H1 (cell line): ENCODE measurements around the gene UCHL5. TPM values are rescaled to one million over a fixed set of nuclear protein-coding genes. Genes with fewer than 3 reads are reported as not detected.

Experiments used
- CTCF ChIA-PET: fragments of 300-600 bp; sonication (Branson Sonifier 250); formaldehyde crosslinking; loops from one replicate; lab custom pipeline; 2021; ENCODE audit not compliant: partially characterized antibody; lab: Charles Lee
- POLR2A ChIA-PET: fragments of 300-600 bp; sonication (Branson Sonifier 250); formaldehyde crosslinking; loops from one replicate; lab custom pipeline; 2021; ENCODE audit warnings: inconsistent platforms; ENCODE audit not compliant: partially characterized antibody; lab: Charles Lee
- DNase-seq, 2 experiments: peaks; one replicate each; pipeline versions ENCODE4 v3.0.0 to v3.0.0-alpha.2; 2010 to 2022; ENCODE audit warnings: low spot score in 2 of 2, low read depth in 1 of 2, mixed read lengths in 1 of 2
- FAIRE-seq: peaks from 2 replicates; lab custom pipeline; 2011; peaks lifted over from hg19 to GRCh38; lab: Jason Lieb, UNC
- H2AFZ ChIP-seq: 2 replicates; pipeline ENCODE4 v1.8.1; 2012; ENCODE audit warnings: low read length, inconsistent platforms
- H2AK5ac ChIP-seq: 2 replicates; pipeline ENCODE4 v1.6.1; 2013; ENCODE audit warnings: low read depth, low read length
- H2BK120ac ChIP-seq: replicated peaks from 2 replicates; pipeline ENCODE3; 2013; ENCODE audit warnings: low read depth, low read length, inconsistent platforms
- H2BK12ac ChIP-seq: 2 replicates; pipeline ENCODE4 v1.6.1; 2013; ENCODE audit warnings: low read depth, low read length
- H2BK15ac ChIP-seq: 2 replicates; pipeline ENCODE4 v1.6.1; 2013; ENCODE audit warnings: low read length
- H2BK20ac ChIP-seq: 2 replicates; pipeline ENCODE4 v1.6.1; 2013; ENCODE audit warnings: low read length
- H2BK5ac ChIP-seq: 2 replicates; pipeline ENCODE4 v1.6.1; 2013; ENCODE audit warnings: low read depth, low read length
- H3K14ac ChIP-seq: 2 replicates; pipeline ENCODE4 v1.6.1; 2013; ENCODE audit warnings: inconsistent platforms; ENCODE audit not compliant: insufficient read length
- H3K18ac ChIP-seq: 2 replicates; pipeline ENCODE4 v1.6.1; 2013; ENCODE audit warnings: low read length; ENCODE audit errors: extremely low read depth
- H3K23ac ChIP-seq: 2 replicates; pipeline ENCODE4 v1.6.1; 2013; ENCODE audit warnings: inconsistent platforms; ENCODE audit not compliant: insufficient read length
- H3K23me2 ChIP-seq: 2 replicates; pipeline ENCODE4 v1.6.1; 2013; ENCODE audit warnings: low read depth, low read length
- H3K27ac ChIP-seq: 2 replicates; pipeline ENCODE4 v1.6.1; 2011; ENCODE audit warnings: low read depth, low read length, inconsistent platforms
- H3K27me3 ChIP-seq, 4 experiments: replicated peaks in 1 of 4; 1 replicate in 1 of 4; 2 replicates in 3 of 4; pipeline versions ENCODE4 v1.6.1 to v1.8.1; 2011 to 2013; ENCODE audit warnings: low read length in 3 of 4, mild to moderate bottlenecking in 3 of 4, inconsistent platforms in 2 of 4, mixed read lengths in 2 of 4, moderate library complexity in 1 of 4; ENCODE audit not compliant: control insufficient read depth in 3 of 4, insufficient read depth in 3 of 4; ENCODE audit errors: extremely low read depth in 1 of 4
- H3K36me3 ChIP-seq, 4 experiments: 2 replicates each; pipeline versions ENCODE4 v1.6.1 to v1.8.1; 2011 to 2013; ENCODE audit warnings: mild to moderate bottlenecking in 4 of 4, low read length in 3 of 4, moderate library complexity in 2 of 4, control low read depth in 1 of 4, inconsistent platforms in 1 of 4; ENCODE audit not compliant: insufficient read depth in 4 of 4, control insufficient read depth in 2 of 4
- H3K4ac ChIP-seq: replicated peaks from 2 replicates; pipeline ENCODE3; 2013; ENCODE audit warnings: low read length, low read depth, mixed read lengths, inconsistent platforms; ENCODE audit not compliant: insufficient read length
- H3K4me1 ChIP-seq, 4 experiments: replicated peaks in 1 of 4; 1 replicate in 1 of 4; 2 replicates in 3 of 4; pipeline versions ENCODE4 v1.6.1 to v1.8.1; 2011 to 2013; ENCODE audit warnings: low read length in 3 of 4, inconsistent platforms in 2 of 4, mixed read lengths in 1 of 4; ENCODE audit not compliant: insufficient read depth in 4 of 4, control insufficient read depth in 3 of 4
- H3K4me2 ChIP-seq, 2 experiments: 2 replicates each; pipeline versions ENCODE4 v1.6.1 to v1.8.1; 2011 to 2013; ENCODE audit warnings: low read depth in 2 of 2, low read length in 2 of 2, control low read depth in 1 of 2, inconsistent platforms in 1 of 2, mild to moderate bottlenecking in 1 of 2; ENCODE audit not compliant: insufficient read depth in 1 of 2
- H3K4me3 ChIP-seq, 4 experiments: fragments of 200-600, 300-600 bp in 1 of 4; sonication (generic), shearing (Covaris generic), sonication (Bioruptor Twin) in 1 of 4; 2 replicates each; pipeline versions ENCODE4 v1.5.1 to v1.8.1; 2011 to 2016; ENCODE audit warnings: low read length in 4 of 4, low read depth in 3 of 4, control low read depth in 2 of 4, inconsistent platforms in 2 of 4, mild to moderate bottlenecking in 2 of 4, mixed read lengths in 1 of 4, moderate library complexity in 1 of 4; ENCODE audit not compliant: insufficient read depth in 2 of 4; ENCODE audit errors: extremely low read depth in 1 of 4
- H3K56ac ChIP-seq: replicated peaks from 2 replicates; pipeline ENCODE3; 2013; ENCODE audit warnings: low read depth, mild to moderate bottlenecking, mixed read lengths, low read length, inconsistent platforms; ENCODE audit not compliant: insufficient read length
- H3K79me1 ChIP-seq: 2 replicates; pipeline ENCODE4 v1.6.1; 2013; ENCODE audit warnings: low read depth, low read length, control low read depth
- H3K79me2 ChIP-seq, 2 experiments: 2 replicates each; pipeline versions ENCODE4 v1.6.1 to v1.8.1; 2012 to 2013; ENCODE audit warnings: low read length in 2 of 2, mild to moderate bottlenecking in 2 of 2, inconsistent platforms in 1 of 2; ENCODE audit not compliant: insufficient read depth in 2 of 2, control insufficient read depth in 1 of 2
- H3K9ac ChIP-seq, 4 experiments: replicated peaks in 1 of 4; 1 replicate in 1 of 4; 2 replicates in 3 of 4; pipeline versions ENCODE4 v1.6.1 to v1.8.1; 2011 to 2013; ENCODE audit warnings: low read depth in 3 of 4, low read length in 3 of 4, control low read depth in 2 of 4, mild to moderate bottlenecking in 2 of 4, moderate library complexity in 2 of 4, inconsistent platforms in 1 of 4; ENCODE audit errors: extremely low read depth in 1 of 4
- H3K9me3 ChIP-seq, 2 experiments: 2 replicates each; pipeline versions ENCODE4 v1.6.1 to v1.8.1; 2012 to 2013; ENCODE audit warnings: mild to moderate bottlenecking in 2 of 2, moderate library complexity in 2 of 2, control low read depth in 1 of 2, inconsistent platforms in 1 of 2, low read depth in 1 of 2, low read length in 1 of 2, mixed read lengths in 1 of 2; ENCODE audit not compliant: insufficient read depth in 2 of 2
- H4K20me1 ChIP-seq, 2 experiments: replicated peaks in 1 of 2; 2 replicates each; pipeline versions ENCODE3 to v1.8.1; 2011 to 2013; ENCODE audit warnings: inconsistent platforms in 2 of 2, low read length in 2 of 2, mild to moderate bottlenecking in 1 of 2; ENCODE audit not compliant: insufficient read depth in 2 of 2, control insufficient read depth in 1 of 2
- H4K5ac ChIP-seq: 2 replicates; pipeline ENCODE4 v1.6.1; 2013; ENCODE audit warnings: low read length, low read depth, mixed read lengths, inconsistent platforms; ENCODE audit not compliant: insufficient read length
- H4K8ac ChIP-seq: 2 replicates; pipeline ENCODE4 v1.8.0; 2013; ENCODE audit warnings: mild to moderate bottlenecking, moderate library complexity, low read length, inconsistent platforms; ENCODE audit not compliant: insufficient read depth; ENCODE audit errors: extremely low read depth
- H4K91ac ChIP-seq: replicated peaks from 2 replicates; pipeline ENCODE3; 2013; ENCODE audit warnings: low read length, mixed read lengths, inconsistent platforms; ENCODE audit not compliant: insufficient read length
- ASH2L ChIP-seq: fragments of 200-600, 300-600 bp; sonication (generic); IDR thresholded peaks from one replicate; pipeline ENCODE4 v1.7.1; 2017; ENCODE audit warnings: low read length
- ATF2 ChIP-seq: IDR thresholded peaks from 2 replicates; pipeline ENCODE4 v1.6.1; 2012; ENCODE audit warnings: low read length, inconsistent platforms
- ATF3 ChIP-seq: IDR thresholded peaks from 2 replicates; pipeline ENCODE4 v1.6.1; 2011; ENCODE audit warnings: low read depth, mild to moderate bottlenecking, low read length; ENCODE audit not compliant: insufficient read depth
- BCL11A ChIP-seq, 2 experiments: IDR thresholded peaks; one replicate each; pipeline ENCODE4 v1.6.1; 2011; ENCODE audit warnings: low read depth in 2 of 2, low read length in 2 of 2, mild to moderate bottlenecking in 2 of 2
- JUN ChIP-seq: IDR thresholded peaks from 2 replicates; pipeline ENCODE4 v1.6.1; 2011; ENCODE audit warnings: low read depth, mild to moderate bottlenecking, improper control_type of control experiment, low read length
- KDM5A ChIP-seq: fragments of 200-600 bp; IDR thresholded peaks from 2 replicates; pipeline ENCODE4 v1.7.1; 2012; ENCODE audit warnings: mild to moderate bottlenecking, low read length, inconsistent platforms, mixed read lengths
- MAX ChIP-seq: IDR thresholded peaks from 2 replicates; pipeline ENCODE4 v1.6.1; 2012; ENCODE audit warnings: inconsistent platforms
- RBBP5 ChIP-seq: IDR thresholded peaks from 2 replicates; pipeline ENCODE4 v1.7.1; 2012; ENCODE audit warnings: low read depth, mild to moderate bottlenecking, inconsistent platforms, low read length, moderate library complexity, borderline replicate concordance
- SIN3A ChIP-seq, 2 experiments: IDR thresholded peaks in 1 of 2; conservative IDR thresholded peaks in 1 of 2; 2 replicates each; pipeline ENCODE4 v1.6.1; 2011 to 2012; ENCODE audit warnings: low read length in 2 of 2, improper control_type of control experiment in 1 of 2, low read depth in 1 of 2, mild to moderate bottlenecking in 1 of 2
- SP1 ChIP-seq: IDR thresholded peaks from 2 replicates; pipeline ENCODE4 v1.6.1; 2011; ENCODE audit warnings: low read depth, low read length
- SP2 ChIP-seq: IDR thresholded peaks from 2 replicates; pipeline ENCODE4 v1.6.1; 2012; ENCODE audit warnings: mild to moderate bottlenecking, low read length, inconsistent platforms
- SUZ12 ChIP-seq: fragments of 200-600 bp; sonication (generic); IDR thresholded peaks from 2 replicates; pipeline ENCODE4 v1.6.1; 2012; ENCODE audit warnings: mild to moderate bottlenecking, inconsistent platforms, low read length, moderate library complexity, mixed read lengths
- TEAD4 ChIP-seq: IDR thresholded peaks from 2 replicates; pipeline ENCODE4 v1.6.1; 2012; ENCODE audit warnings: low read depth, low read length, inconsistent platforms, mixed read lengths
- polyA plus RNA-seq, 7 experiments: library from polyadenylated mRNA; depleted of rRNA in 3 of 7; stranded (reverse) in 5 of 7; unstranded in 2 of 7; fragments of >200 nt in 5 of 7; fragments of 200-250 nt in 2 of 7; gene quantifications; 1 replicate in 5 of 7; 2 replicates in 1 of 7; 4 replicates in 1 of 7; pipeline versions ENCODE4 v1.2.1 to v1.2.3, GENCODE V29; 2011 to 2013; ENCODE audit warnings: missing spikeins in 2 of 7, mixed read lengths in 2 of 7
- total RNA-seq: library from RNA; stranded (reverse); fragmentation: NEBNext Ultra II Directional; extraction: Animal tissue kit (Norgen Biotek cat#: 25700); gene quantifications from 2 replicates; pipeline ENCODE4 v1.2.1, GENCODE V29; 2021

Gene UCHL5
- total and polyA plus RNA-seq, 2 of the 8 experiments (the other 6 are each of a cell fraction or from before 2014, with no cell fraction given): 12.0 to 40.0 TPM

- no peak overlapping the region for H3K23ac ChIP-seq
- H3K27me3 ChIP-seq: no peaks in the 10 kb centered on the region
- H4K20me1 ChIP-seq: peaks cover 10 to 17% of the 10 kb centered on the region in 2 experiments
- DNase-seq (no peak), FAIRE-seq (no peak)
- H2BK5ac ChIP-seq: no peak overlapping the region
- H3K36me3 ChIP-seq: peaks cover 0 to 5% (median 1%) of the 10 kb centered on the region in 4 experiments; a peak in 2 of 8 replicates
- POLR2A ChIA-PET: no interaction called here
- H3K9ac ChIP-seq: no peak overlapping the region
- H3K18ac ChIP-seq: no peak overlapping the region
- H3K79me2 ChIP-seq: peaks cover 10 to 79% of the 10 kb centered on the region in 2 experiments; a peak in 3 of 4 replicates
- H3K4ac ChIP-seq: no peak overlapping the region
- H4K5ac ChIP-seq: no peak overlapping the region
- no peak overlapping the region for H3K27ac ChIP-seq
- no peak overlapping the region for H3K14ac ChIP-seq
- no peaks in the 10 kb centered on the region for H3K9me3 ChIP-seq
- H3K4me3 ChIP-seq: no peak overlapping the region
- H4K91ac ChIP-seq: no peak overlapping the region
- H3K4me2 ChIP-seq: no peak overlapping the region
- H2BK120ac ChIP-seq: no peak overlapping the region
- peaks cover 0 to 9% (median 1%) of the 10 kb centered on the region in 4 experiments; a peak in 2 of 7 replicates for H3K4me1 ChIP-seq
- H3K23me2 ChIP-seq: no peaks in the 10 kb centered on the region
- H3K79me1 ChIP-seq: peaks cover 9% of the 10 kb centered on the region; the same call in 1 of the 2 replicates
- no peak overlapping the region for H4K8ac ChIP-seq
- H3K56ac ChIP-seq: no peak overlapping the region
- H2BK20ac ChIP-seq: no peak overlapping the region
- H2AFZ ChIP-seq: no peak overlapping the region
- no peak overlapping the region for H2AK5ac ChIP-seq
- no peak overlapping the region for H2BK12ac ChIP-seq
- CTCF ChIA-PET: interaction anchor here (1.2 kb wide), 1 partner anchor 29 kb away, joined by 3 read pairs; no protein-coding TSS in a partner anchor
- no peak overlapping the region for H2BK15ac ChIP-seq
- TF ChIP-seq MAX (no peak), TEAD4 (no peak), ATF3 (no peak), ASH2L (no peak), JUN (no peak), BCL11A (IDR thresholded peaks at IDR 0.05; ENCODE audit: low read depth in 2 of 2, low read length in 2 of 2) (no peak), RBBP5 (no peak), KDM5A (no peak), ATF2 (no peak), SP2 (no peak), SP1 (no peak), SUZ12 (no peak), SIN3A (conservative IDR thresholded peaks at IDR 0.05 in 1 of 2, IDR thresholded peaks at IDR 0.05 in 1 of 2; ENCODE audit: low read depth in 1 of 2, low read length in 2 of 2) (no peak)
Observed at GRCh38 chr1:193068013-193068412, 8.9 kb upstream of the UCHL5 start.
